HS-5 (cell line): ENCODE results near the gene TRIM17.
"Not testable (repeated sequence)": the region's sequence is repeated elsewhere in the genome, so short reads cannot be mapped to it uniquely, and the experiment has no call there.

Experiments
- DNase-seq: peaks from one replicate; pipeline ENCODE4 v3.0.0-alpha.2; 2012; ENCODE audit warnings: low read depth

The TRIM17 gene

DNA sequence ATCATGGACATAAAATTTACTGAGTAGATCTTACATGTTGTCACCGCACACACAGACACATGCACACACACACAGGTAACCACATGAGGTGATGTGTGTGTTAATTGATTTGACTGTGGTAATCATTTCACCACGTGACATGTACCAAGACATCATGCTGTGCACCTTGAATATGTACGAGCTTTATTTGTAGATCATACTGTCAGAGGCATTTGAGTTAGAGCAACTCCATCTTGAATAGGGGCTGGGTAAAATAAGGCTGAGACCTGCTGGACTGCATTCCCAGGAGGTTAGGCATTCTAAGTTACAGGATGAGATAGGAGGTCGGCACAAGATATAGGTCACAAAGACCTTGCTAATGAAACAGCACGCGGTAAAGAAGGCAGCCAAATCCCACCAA is 31.7 kb upstream of the TRIM17 start:
- no peak for DNase-seq

DNA sequence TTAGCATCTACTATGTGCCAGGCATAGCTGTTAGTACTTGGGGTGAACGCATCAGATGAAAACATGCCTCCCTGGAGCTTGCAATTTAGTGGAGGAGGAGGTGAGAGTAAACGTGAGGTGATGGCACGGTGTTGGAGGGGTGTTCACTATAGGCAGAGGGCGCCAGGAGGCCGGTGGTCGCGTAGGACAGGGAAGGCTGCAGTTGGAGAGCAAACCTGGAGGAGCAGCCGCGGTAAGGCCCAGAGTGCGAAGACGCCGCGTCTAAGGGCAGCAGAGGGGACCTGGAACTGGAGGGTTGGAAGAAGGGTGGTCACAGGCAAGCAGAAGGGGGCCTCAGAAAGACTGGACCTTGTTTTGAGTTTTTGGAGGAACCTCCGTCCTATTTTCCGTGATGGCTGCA is 30.2 kb upstream of the TRIM17 start:
- no peak for DNase-seq

DNA sequence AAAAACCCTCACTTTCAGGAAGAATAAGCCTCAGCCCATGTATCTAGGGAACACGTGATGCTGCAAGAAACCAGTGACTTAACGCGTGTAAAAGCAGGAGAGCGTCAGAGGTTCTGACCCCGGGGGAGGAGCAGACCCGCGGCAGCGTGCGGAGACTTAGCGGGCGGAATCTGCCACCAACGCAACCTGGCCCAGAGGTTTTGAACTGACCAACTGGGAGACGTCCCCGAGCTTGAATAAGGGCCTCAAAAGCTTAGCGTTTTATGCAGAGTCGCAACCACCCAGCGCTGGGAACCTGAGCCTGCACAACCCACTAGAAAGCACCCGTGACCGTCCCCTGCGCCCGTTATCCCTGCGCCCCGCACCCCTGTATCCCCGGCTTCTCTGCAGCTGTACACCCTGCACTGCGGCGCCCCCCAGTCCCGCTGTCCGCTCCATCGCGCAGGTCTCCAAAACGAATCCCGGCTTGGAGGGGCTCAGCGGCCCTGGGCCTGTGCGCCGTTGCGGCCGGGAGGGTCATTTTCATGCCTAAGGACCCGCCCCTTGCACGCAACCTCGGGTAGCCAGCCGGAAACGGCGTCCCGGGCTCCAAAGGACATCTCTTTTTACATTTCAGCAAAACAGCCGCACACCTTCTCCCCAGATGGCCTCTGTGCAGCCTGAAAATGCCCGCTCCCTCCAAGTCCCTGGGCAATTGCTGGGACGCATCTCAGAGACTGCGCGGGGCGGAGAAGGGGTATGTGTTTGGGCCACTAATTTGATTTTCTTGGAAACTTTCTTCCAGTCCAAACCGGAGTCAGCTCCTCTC is 29.4 kb upstream of the TRIM17 start:
- no peak for DNase-seq

- DNase-seq, result no peak
Measured at GRCh38 chr1:228445490-228445842, 28.8 kb upstream of the TRIM17 start.

GRCh38 chr1:228443395-228443794 is 26.7 kb upstream of the TRIM17 start:
- no peak for DNase-seq

DNA sequence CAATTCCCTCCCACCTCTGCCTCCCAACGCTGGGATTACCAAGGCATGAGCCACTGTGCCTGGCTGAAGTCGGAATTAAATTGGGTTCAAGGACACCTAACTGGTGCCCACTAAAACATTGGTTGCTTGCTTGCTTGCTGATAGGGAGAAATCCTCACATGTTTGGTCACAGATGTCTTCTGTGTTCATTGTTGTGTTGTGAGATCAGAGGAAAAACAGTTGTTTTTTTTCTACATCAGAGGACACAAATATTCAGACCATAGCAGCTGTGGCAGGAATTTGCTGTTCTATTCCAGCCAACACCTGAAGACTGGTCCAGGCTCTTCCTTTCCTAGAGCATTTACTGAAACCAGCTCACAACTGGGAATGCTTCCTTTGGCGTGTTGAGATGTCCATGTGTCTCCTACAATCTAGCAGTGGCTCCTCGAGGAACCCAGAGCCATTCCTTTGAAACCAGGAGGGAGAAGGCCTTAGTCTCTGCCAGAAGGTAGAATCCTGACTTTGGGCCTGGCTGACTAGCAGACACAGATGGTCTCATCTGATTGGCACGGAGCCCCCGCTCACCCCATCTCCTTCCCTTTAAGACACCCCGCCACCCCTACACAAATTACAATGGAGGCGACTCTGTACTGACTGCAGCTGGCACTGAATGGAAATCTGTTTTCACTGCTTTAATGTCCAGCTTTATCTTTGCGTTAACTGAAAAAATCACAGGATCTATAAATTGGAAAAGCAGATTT is 24.3 kb upstream of the TRIM17 start:
- DNase-seq, result no peak

DNA sequence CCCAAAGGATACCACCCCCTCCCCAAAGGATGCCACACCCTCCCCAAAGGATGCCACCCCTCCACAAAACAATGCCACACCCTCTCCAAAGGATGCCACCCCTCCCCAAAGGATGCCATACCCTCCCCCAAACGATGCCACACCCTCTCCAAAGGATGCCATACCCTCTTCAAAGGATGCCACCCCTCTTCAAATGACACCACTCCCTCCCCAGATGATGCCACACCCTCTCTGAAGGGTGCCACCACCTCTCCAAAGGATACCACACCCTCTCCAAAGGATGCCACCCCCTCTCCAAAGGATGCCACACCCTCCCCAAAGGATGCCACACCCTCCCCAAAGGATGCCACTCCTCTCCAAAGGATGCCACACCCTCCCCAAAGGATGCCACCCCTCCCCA is 21.6 kb upstream of the TRIM17 start:
- no peak for DNase-seq

GRCh38 chr1:228437424-228437962 is 20.8 kb upstream of the TRIM17 start:
- no peak for DNase-seq

DNA sequence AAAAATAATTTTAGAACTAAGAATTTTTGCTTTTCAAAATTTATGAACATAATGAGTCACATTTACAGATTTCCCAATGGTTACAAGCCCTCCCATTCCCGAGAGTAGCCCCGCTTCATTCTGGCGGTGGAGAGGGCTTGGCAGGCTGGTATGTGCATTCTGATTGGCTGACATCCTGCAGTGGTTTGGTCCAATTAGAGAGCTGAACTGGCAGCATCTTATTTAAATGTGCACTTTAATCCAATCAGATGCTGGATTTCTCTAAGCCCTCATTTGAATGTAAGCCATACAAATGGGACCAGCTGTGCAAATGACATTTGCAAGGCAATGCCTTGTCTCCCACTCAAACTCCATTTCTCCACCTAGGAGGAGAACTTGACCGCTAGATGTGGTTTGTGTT is 18.0 kb upstream of the TRIM17 start:
- DNase-seq, result no peak

DNA sequence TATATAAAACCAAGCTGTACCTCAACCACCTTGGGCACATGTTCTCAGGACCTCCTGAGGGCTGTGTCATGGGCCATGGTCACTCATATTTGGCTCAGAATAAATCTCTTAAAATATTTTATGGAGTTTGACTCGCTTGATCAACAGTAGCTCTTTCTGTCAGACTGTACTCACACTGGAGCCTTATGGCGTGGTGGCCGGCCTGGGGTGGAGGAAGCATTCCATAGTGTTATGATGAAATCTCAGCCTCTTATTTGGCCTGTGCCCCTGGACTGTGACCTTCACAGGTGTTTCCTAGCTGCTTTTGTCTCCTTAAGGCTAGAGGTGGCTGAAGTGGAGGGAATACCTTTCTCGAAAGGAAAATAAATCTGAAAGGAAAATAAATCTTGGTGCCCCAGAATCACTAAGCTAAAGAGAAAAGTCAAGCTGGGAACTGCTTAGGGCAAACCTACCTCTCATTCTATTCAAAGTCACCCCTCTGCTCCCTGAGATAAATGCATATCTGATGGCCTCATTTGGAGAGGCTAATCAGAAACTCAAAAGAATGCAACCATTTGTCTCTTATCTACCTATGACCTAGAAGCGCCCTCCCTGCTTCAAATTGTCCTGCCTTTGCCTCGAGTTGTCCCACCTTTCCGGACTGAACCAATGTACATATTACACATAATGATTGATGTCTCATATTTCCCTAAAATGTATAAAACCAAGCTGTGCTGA is 16.8 kb upstream of the TRIM17 start:
- DNase-seq, result not testable (repeated sequence)

DNA sequence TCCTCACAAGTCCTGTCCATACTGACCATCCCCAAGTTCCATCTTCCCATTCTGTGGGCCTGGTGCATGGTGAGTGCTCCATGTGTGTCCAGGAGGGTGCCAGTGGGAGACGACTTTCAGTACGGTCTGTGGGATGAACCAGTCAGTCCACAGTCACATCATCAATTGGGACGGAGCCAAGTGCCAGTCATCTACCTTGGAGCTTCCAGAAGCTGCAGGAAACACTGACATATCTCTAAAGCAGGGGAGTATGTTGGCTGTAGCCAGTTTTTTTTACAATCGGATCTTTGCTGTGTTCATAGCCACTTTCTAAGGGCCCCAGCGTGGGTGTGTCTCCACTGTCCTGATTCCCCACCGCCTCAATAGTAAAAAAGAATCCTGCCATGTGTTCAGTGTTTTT is 13.6 kb upstream of the TRIM17 start:
- DNase-seq, result no peak

GRCh38 chr1:228429698-228430097 is 13.0 kb upstream of the TRIM17 start:
- no peak for DNase-seq

GRCh38 chr1:228429007-228429406 is 12.3 kb upstream of the TRIM17 start:
- no peak for DNase-seq

- DNase-seq, result no peak
Measured at GRCh38 chr1:228428412-228428811, 11.8 kb upstream of the TRIM17 start.

DNA sequence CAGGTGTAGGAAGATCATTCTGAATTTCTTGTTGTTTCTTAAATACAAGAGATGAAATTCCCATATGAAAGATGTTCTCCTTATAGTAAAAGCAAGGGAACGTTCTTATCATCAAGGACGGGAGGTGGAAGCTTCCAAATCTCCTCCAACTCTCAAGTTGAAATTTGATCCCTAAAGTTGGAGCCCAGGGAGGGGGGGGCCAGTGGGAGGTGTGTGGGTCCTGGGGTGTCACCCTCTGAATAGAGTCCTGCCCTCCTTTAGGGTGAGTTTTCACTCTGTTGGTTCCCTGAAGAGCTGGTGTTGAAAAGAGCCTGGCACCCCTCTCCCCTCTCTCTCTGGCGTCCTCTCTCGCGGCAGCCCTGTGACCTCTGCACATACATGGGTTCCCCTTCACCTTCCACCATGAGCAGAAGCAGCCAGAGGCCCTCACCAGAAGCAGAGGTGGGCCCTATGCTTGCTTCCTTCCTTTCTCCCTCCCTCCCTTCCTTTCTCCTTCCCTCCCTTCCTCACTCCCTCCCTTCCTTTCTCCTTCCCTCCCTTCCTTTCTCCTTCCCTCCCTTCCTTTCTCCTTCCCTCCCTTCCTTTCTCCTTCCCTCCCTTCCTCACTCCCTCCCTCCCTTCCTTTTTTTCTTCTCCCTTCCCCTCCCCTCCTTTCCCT is 10.0 kb upstream of the TRIM17 start:
- no peak for DNase-seq

DNA sequence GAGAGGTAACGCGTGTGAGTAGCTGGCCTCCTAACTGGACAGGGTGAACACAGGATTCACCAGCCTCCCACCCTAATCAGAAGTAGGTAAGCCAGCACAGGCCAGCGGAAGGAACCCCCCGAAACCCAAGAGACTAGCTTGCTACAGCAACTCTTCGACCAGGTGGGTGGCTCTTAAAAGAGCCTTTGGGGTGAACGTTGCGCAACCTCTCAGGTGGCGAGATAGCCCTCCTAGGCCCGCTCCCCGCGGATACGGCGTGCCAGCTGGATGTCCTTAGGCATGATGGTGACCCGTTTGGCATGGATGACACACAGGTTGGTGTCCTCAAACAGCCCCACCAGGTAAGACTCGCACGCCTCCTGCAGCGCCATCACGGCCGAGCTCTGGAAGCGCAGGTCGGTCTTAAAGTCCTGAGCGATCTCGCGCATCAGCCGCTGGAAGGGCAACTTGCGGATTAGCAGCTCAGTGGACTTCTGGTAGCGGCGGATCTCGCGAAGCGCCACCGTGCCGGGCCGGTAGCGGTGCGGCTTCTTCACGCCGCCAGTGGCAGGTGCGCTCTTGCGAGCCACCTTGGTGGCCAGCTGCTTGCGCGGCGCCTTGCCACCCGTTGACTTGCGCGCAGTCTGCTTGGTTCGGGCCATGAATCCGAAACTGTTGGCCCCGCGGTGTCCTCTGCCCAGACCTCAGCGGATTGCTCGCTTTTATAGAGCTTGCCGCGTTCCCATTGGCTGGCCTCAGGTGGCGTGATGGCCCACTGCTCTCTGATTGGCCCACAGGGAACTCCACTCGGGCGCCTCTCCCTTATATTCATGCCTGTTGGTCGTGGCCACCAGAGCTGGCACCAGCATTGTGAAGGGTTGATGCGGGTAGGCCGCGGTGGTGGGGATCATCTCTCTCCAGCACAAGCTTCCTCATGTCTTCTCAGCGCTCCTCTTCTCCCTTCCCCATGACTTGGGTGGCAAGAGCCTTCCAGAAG is 8.3 kb upstream of the TRIM17 start:
- DNase-seq, result no peak

- no peak for DNase-seq
Measured at GRCh38 chr1:228423404-228424053, 6.9 kb upstream of the TRIM17 start.

GRCh38 chr1:228420968-228421826 is 4.5 kb upstream of the TRIM17 start:
- DNase-seq, result no peak

DNA sequence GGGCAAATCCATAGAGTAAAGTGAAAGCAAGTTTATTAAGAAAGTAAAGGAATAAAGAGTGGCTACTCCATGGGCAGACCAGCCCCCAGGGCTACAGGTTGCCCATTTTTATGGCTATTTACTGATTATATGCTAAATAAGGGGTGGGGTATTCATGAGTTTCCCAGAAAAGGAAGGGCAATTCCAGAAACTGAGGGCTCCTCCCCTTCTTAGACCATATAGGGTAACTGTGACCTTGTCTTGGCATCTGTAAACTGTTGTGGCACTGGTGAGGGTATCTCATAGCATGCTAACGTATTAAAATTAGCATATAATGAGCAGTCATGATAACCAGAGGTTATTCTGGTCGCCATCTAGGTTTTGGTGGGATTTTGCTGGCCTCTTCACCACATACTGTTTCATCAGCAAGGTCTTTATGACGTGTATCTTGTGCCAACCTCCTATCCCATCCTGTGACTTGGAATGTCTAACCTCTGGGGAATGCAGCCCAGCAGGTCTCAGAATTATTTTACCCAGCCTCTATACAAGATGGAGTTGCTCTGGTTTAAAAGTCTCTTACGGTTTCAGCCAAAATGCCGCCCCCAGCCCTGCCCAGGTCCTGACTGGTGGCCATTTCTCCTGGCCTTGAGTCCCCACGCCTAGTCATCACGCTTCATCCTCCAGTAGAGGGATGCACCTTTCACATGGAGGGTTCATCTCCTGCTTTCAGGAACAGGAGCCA is 982 bp upstream of the TRIM17 start:
- DNase-seq, result no peak
